GM06990 (cell line): ENCODE results near the gene MPC1.
"Not testable (repeated sequence)": the region's sequence is repeated elsewhere in the genome, so short reads cannot be mapped to it uniquely, and the experiment has no call there.

Experiments used
- DNase-seq: peaks from one replicate; pipeline ENCODE4 v3.0.0-alpha.2; 2011; ENCODE audit not compliant: insufficient read length; ENCODE audit errors: extremely low read depth
- H3K27me3 ChIP-seq: replicated peaks from 2 replicates; pipeline ENCODE4 v1.6.0; 2011; ENCODE audit warnings: low read length; ENCODE audit not compliant: control insufficient read depth, insufficient read depth
- H3K36me3 ChIP-seq: 2 replicates; pipeline ENCODE4 v1.5.1; 2011; ENCODE audit warnings: low read length; ENCODE audit not compliant: control insufficient read depth, insufficient read depth
- H3K4me3 ChIP-seq: replicated peaks from 2 replicates; pipeline ENCODE4 v1.5.1; 2011; ENCODE audit warnings: low read depth, mild to moderate bottlenecking, control low read depth, low read length
- CTCF ChIP-seq: IDR thresholded peaks from 2 replicates; pipeline ENCODE4 v1.5.1; 2011; ENCODE audit warnings: low read length, control low read depth, mild to moderate bottlenecking, inconsistent platforms; ENCODE audit not compliant: insufficient read depth, poor library complexity, severe bottlenecking

The MPC1 gene

GRCh38 chr6:166386111-166386510, 3.4 kb upstream of the MPC1 start:
- H3K4me3 ChIP-seq: no peak overlapping the region
- no peak for TF ChIP-seq CTCF
- no peaks in the 10 kb centered on the region for H3K36me3 ChIP-seq
- DNase-seq: no peak
- H3K27me3 ChIP-seq: no peaks in the 10 kb centered on the region

- DNase-seq, H3K36me3 ChIP-seq, H3K27me3 ChIP-seq: not testable (repeated sequence)
- H3K4me3 ChIP-seq: peak overlapping the region; percentile 74
These were observed 1.1 kb upstream of the MPC1 start for GRCh38 chr6:166383802-166384363.

- Histone ChIP-seq H3K4me3 (peak overlapping the region; percentile 94), H3K27me3 (no peaks in the 10 kb centered on the region), H3K36me3 (no peaks in the 10 kb centered on the region)
- TF ChIP-seq CTCF: no peak
- no peak for DNase-seq
These were observed 224 bp downstream of the MPC1 start for GRCh38 chr6:166382500-166382932.

DNA sequence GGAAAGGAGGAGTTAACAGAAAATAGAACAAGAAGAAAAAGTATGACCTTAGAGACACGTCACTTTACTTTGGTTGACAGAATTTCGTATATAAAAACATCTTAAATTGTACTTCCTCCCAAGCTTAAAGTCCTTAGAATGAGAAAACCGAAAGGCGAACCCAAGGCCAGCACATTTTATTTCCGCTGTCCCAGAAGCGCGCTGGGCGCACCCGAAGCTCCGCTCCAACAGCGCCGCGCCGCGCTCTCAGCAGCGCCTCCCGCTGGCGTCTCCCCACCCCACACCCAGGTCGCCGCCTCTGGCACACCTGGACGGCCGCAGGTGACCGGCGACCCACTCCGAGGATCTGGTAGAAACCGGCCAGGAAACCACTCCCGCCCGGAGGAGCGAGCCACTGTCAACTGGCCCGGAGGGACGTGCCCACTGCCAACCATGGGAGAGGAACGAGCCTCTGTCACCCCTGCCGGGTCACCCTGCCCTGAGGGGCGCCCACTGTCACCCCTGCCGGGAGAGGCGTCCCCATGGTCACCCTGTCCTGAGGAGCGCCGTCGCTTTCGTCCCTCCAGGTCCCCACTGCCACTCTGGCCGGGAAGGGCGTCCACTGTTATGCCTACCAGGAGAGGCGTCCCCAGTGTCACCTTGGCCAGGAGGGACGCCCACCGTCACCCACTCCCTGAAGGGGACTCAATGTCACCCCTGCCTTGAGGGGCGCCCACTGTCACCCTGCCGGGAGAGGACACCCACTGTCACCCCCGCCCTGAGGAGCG, 824 bp downstream of the MPC1 start:
- peak overlapping the region; percentile 94 for H3K4me3 ChIP-seq
- peaks cover 2% of the 10 kb centered on the region; the same call in 1 of the 2 replicates for H3K36me3 ChIP-seq
- DNase-seq: peak; percentile 87
- H3K27me3 ChIP-seq: no peaks in the 10 kb centered on the region
- peak; percentile 91 for TF ChIP-seq CTCF

DNA sequence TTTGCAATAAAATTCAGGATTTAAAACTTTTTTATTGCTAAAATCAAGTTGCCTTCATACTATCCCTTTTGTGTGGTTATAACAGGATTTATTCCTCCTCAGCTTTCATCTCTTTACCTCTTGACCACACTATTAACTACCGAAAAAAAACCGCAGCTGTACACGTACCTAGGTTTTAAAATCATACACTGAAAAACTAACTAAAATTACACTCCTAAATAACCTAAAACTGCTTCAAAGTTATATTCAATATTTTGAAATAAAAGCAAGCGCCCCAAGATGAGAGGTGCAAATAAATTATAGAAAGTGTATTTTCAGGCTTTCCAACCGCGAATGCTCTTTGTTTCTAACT, 1.4 kb downstream of the MPC1 start:
- Histone ChIP-seq H3K36me3 (peaks cover 2% of the 10 kb centered on the region; the same call in 1 of the 2 replicates), H3K27me3 (no peaks in the 10 kb centered on the region), H3K4me3 (peak overlapping the region; percentile 94)
- no peak for DNase-seq
- TF ChIP-seq CTCF: no peak

- no peak overlapping the region for H3K4me3 ChIP-seq
- no peaks in the 10 kb centered on the region for H3K27me3 ChIP-seq
- peaks cover 2% of the 10 kb centered on the region; the same call in 1 of the 2 replicates for H3K36me3 ChIP-seq
- no peak for TF ChIP-seq CTCF
- DNase-seq: no peak
These were observed 2.9 kb downstream of the MPC1 start for GRCh38 chr6:166379800-166380199.
